A673 (cell line): ENCODE results near the gene SPINK7.

Experiments used
- CTCF ChIP-seq: fragments of 300-800, 200-600 bp; sonication (generic); conservative IDR thresholded peaks from 2 replicates; pipeline ENCODE4 v1.5.1; 2017; ENCODE audit warnings: low read depth, mild to moderate bottlenecking, antibody characterized with exemption, low read length, moderate library complexity, mixed read lengths
- EZH2 ChIP-seq: fragments of 200-600 bp; sonication (generic); IDR thresholded peaks from 2 replicates; pipeline ENCODE4 v1.6.1; 2017; ENCODE audit warnings: borderline replicate concordance, low read depth, mild to moderate bottlenecking, mixed read lengths, antibody characterized with exemption, low read length; ENCODE audit not compliant: poor library complexity, severe bottlenecking

GRCh38 chr5:148335259-148335658 lies 23.0 kb downstream of the SPINK7 start, which contains the start of gene SPINK9:
- TF ChIP-seq CTCF (no peak), EZH2 (no peak)
